Epithelial cell of esophagus (primary cell): ENCODE results near the gene ZNF785.
A peak's percentile ranks its signal among the peaks of the same experiment; 100 is the strongest.

ENCODE experiments used
- DNase-seq: peaks from one replicate; pipeline ENCODE4 v3.0.0; 2010; ENCODE audit warnings: low read depth
- H3K4me3 ChIP-seq: 2 replicates; pipeline ENCODE4 v1.5.1; 2011; ENCODE audit warnings: mild to moderate bottlenecking, low read length, control low read depth
- TF ChIP-seq, protein P1 (sequence below): IDR thresholded peaks from 2 replicates; pipeline ENCODE4 v1.5.1; 2011; ENCODE audit warnings: low read depth, mild to moderate bottlenecking, low read length, control low read depth, inconsistent platforms; ENCODE audit not compliant: insufficient read depth; ENCODE audit errors: missing control alignments

The ZNF785 gene

DNA sequence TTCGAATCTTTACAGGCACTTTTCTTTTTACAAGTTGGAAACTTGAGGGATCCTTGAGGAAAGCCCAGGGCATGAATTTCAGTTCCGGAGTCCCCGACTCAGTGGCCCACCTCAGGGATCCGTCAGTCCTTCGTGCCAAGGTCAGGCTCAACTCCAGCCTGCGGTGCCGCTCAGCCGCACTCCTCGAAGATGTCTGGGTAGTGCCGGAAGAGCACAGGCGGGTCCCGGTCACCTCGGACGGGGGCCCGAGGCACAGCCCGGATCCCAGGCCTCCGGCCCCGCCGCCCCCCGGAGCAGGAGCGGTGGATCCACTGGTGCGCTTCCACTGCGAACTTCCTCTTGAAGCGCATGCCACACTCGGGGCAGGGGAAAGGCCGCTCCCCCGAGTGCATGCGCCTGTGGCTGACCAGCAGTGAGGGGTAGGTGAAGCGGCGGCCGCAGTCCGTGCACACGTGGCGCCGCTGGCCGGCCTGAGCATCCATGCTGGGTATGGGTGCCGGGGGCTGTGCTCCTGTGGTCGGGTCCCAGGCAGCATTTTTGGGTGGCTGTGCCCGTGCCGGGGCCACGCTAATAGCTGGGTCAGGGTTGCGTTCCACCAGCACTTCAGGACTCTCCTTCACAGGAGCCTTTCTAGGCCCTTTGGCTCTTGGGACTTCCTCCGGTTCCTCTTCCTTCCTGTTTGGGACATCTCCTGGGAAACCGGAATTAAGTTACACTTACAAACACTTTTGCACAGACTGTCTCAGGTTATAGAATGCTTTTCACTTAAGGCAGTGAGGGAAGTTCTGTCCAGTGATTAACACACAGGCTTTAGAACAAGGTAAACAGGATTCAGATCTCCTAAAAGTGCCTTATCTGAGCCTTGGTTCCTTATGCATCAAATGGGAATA, 15.5 kb downstream of the ZNF785 start:
- DNase-seq: no peak
- H3K4me3 ChIP-seq: no peak overlapping the region
- TF ChIP-seq, protein P1, sequence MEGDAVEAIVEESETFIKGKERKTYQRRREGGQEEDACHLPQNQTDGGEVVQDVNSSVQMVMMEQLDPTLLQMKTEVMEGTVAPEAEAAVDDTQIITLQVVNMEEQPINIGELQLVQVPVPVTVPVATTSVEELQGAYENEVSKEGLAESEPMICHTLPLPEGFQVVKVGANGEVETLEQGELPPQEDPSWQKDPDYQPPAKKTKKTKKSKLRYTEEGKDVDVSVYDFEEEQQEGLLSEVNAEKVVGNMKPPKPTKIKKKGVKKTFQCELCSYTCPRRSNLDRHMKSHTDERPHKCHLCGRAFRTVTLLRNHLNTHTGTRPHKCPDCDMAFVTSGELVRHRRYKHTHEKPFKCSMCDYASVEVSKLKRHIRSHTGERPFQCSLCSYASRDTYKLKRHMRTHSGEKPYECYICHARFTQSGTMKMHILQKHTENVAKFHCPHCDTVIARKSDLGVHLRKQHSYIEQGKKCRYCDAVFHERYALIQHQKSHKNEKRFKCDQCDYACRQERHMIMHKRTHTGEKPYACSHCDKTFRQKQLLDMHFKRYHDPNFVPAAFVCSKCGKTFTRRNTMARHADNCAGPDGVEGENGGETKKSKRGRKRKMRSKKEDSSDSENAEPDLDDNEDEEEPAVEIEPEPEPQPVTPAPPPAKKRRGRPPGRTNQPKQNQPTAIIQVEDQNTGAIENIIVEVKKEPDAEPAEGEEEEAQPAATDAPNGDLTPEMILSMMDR: no peak

DNA sequence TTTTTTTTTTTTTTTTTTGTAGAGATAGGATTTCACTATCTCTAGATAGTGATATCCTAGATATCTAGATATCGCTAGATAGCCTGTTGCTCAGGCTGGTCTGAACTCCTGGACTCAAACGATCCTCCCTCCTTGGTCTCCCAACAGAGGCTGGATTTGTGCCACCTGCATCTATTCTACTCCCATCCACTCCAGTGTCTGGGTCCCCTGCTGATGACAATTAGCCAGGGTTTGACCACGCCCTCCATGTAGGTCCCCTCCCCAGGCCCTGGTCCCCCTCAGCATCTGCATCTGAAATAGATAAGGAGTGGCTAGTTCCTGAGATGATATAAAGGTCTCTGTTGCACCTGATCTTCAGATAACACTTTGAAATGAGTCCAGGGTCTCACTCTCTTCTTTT, 16.2 kb downstream of the ZNF785 start:
- DNase-seq: no peak
- no peak overlapping the region for H3K4me3 ChIP-seq
- TF ChIP-seq, protein P1: no peak

- TF ChIP-seq, protein P1: no peak
- no peak overlapping the region for H3K4me3 ChIP-seq
- DNase-seq: peak; percentile 96
These were observed 17.4 kb downstream of the ZNF785 start for GRCh38 chr16:30567991-30568638.

- peak; percentile 92 for DNase-seq
- H3K4me3 ChIP-seq: no peak overlapping the region
- TF ChIP-seq, protein P1: no peak
These were observed 18.1 kb downstream of the ZNF785 start for GRCh38 chr16:30567160-30567990.

DNA sequence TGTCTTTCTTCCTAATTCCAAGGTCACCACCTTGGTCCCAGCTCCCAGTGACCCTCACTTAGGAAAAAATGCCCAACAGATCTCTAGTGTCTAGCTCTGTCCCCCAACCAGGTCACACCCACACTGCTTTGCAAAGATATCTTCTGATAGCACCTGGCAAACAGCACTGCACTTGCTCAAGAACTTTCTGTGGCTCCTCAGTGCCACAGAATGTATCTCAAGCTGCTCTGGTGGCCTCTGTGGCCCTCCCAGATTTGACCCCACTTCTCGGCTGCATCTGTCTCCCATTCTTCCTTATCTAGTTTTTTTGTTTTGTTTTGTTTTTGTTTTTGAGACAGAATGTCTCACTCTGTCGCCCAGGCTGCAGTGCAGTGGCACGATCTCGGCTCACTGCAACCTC, 19.0 kb downstream of the ZNF785 start:
- TF ChIP-seq, protein P1: no peak
- no peak for DNase-seq
- H3K4me3 ChIP-seq: no peak overlapping the region

GRCh38 chr16:30565984-30566383, 19.5 kb downstream of the ZNF785 start:
- TF ChIP-seq, protein P1: no peak
- DNase-seq: no peak
- no peak overlapping the region for H3K4me3 ChIP-seq
